ENCODE measurements around the gene RAB42.
"Not testable (repeated sequence)": the region's sequence is repeated elsewhere in the genome, so short reads cannot be mapped to it uniquely, and the experiment has no call there.

- TF ChIP-seq POLR2AphosphoS5 (IDR thresholded peaks at IDR 0.05; ENCODE audit: low read depth, low read length); POLR2A (IDR thresholded peaks at IDR 0.05; ENCODE audit: low read depth, low read length); TAF1 (IDR thresholded peaks at IDR 0.05; ENCODE audit: borderline replicate concordance, low read depth, low read length): not testable (repeated sequence)
Measured at GRCh38 chr1:28572891-28573290, 19.2 kb upstream of the RAB42 start.

Measured in GM12892 (cell line).